AG08396 (cell line): ENCODE results near the gene CADPS2.

Experiments used
- DNase-seq: peaks from one replicate; pipeline ENCODE4 v3.0.0; 2012; ENCODE audit warnings: low spot score, mixed read lengths

The CADPS2 gene

DNA sequence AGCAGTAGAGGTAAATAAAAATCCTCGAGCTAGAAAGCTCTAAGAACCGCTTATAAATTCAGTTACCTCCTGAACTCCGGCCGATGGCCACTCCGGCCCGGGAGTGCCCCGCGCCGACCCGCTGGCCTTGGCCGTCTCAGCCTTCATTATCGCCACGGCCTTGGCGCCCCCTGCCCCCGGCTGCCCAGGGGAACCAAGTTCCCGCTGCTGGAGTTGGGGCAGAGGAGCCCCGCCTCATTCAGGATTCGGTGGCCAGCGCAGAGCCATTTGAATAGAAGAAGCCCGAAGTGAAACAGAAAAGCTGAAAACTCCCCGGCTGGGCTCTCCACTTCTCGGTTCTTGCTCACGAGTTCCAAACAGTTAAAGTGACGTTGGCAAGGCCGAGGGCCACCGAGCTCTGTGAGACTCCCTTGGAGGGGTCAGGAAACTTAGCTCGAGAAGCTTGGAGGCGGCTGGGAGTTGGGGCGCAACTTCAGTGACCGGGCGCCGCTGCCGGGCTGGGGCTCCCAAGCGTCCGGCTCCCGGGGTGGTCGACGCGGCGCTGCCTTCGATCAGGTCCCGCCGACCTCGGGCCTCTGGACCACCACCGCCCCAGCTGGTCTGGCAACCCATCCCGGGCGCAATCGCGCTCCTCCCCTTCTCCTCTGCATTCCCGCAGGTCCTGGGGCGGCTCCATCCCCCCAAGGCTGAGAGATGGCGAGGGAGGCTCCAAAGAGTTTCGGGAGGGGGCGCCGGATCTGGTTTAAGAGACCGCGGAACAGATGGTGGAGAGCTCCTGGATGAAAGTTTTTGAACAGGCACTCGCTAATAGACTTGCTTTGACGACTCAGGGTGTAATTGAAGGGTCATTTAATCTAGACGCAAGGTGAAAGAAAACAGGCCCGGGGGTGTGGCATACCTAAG lies 575.9 kb downstream of the CADPS2 start:
- DNase-seq, result no peak

- DNase-seq, result no peak
Observed at GRCh38 chr7:122309421-122309820, 576.8 kb downstream of the CADPS2 start.

GRCh38 chr7:122307228-122307621 lies 579.0 kb downstream of the CADPS2 start:
- DNase-seq, result no peak

DNA sequence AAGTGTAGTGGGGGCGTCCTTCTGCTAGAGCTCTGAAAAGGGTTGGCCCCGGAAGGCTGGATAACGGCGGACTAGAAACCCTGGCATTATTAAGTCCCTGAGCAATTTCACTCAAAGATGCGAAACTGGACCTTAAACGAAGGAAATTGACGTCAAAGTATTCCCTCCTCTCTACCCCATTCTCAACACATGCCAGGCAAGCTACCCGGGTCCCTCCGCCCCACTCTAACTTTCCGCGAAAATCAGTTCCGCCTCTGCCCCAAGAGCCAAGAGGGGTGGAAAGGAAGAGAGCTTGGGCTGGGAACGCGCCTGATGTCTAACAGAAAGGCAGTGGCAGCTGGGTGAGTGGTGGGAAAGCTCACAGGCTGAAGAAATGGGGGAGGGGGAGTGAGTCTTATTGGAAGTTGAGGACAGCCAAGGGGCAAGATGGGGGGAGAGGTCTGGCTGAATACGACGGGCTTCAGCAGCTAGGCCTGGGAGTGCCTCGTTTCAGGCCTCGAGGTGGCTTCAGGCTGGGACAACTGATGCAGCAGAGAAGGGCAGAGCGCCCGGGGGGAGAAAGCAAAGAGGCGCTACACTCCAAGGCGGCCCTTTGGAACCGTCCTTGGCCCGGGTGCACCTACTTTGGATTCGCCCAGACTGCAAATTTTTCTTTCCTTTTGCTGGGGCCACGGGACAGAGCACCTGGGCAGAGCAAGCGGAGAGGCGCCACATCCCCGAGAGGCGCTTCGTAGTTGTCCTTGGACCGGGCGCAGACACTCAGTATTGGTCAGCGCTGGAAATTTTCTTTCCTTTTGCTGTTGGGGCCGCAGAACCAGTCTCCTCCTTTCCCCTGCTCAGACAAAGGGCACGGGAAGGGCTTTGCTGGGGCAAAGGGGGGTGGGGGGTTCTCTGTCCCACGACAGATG lies 579.7 kb downstream of the CADPS2 start:
- no peak for DNase-seq

GRCh38 chr7:122305475-122306319 lies 580.6 kb downstream of the CADPS2 start:
- no peak for DNase-seq

- no peak for DNase-seq
Observed at GRCh38 chr7:122304996-122305421, 581.3 kb downstream of the CADPS2 start.

DNA sequence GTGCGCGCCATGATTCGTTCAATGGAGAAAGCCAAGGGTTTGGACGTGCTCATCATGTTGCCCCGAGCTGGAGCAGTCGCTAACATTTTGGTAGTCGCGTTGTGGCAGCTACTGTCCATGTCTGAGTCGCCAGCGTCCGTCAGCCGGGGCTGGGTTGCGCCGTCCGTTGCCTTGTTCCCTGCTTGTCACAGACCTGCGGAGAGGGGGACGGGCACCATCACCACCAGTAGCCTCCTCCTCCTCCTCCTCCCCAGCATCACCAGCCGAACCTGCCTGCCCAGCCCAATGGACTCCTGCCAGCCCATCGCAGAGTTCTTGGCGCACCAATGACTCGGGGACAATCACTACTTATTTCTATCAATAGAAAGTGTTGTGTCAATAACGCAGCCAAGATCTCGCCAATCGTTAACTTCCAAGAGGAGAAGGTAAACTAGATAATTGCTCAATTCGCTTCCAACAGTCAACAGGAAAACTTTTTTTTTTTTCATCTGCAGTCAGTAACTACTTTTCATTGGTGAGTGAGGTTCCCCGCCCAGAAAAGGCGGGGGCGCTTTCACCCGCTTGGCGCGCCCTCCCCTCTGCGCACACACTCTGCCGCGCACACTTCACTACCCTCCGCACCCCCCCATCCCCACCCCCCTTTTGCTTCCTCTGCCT lies 581.8 kb downstream of the CADPS2 start, which contains the start of gene FEZF1:
Gene FEZF1, minus strand, starts transcription at position 432 of the 657 bp plus-strand sequence. Its CDS starts 313 bp downstream, at position 119.
- DNase-seq, result no peak

DNA sequence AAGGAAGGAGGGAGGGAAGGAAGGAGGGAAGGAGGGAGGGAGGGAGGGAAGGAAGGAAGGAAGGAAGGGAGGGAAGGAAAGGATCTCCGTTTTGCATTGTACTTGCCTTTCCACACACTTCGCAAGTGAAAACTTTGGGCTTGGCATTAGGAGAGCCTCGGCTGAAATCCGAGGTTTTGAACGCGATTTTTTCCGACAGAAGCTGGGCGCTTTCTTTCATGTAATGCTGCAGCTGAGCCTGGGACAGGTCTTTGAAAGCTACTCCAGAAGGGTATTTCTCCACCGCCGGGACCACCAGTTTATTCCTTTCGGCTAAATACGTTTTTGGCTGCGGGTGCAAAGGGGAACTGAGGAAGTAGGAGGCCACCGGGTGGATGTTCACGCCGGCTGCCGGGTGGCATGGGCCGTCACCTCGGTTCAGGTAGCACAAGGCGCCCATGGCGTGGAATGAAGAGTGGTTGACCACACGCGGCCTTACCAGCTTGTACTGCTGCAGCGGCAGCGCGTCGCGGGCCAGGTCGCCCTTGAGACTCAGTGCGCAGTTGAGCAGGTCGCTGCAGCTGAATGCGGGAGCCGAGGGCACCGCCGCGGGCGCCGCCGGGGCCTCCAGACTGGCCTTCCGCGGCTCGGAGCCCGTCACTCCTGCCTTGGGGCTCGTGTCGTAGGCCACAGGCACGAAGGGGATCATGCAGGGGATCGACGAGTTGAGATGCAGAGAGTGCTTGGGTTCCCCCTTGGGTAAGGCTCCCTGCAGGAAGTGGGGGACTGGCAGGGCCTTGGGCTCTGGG lies 582.5 kb downstream of the CADPS2 start:
- DNase-seq, result no peak

DNA sequence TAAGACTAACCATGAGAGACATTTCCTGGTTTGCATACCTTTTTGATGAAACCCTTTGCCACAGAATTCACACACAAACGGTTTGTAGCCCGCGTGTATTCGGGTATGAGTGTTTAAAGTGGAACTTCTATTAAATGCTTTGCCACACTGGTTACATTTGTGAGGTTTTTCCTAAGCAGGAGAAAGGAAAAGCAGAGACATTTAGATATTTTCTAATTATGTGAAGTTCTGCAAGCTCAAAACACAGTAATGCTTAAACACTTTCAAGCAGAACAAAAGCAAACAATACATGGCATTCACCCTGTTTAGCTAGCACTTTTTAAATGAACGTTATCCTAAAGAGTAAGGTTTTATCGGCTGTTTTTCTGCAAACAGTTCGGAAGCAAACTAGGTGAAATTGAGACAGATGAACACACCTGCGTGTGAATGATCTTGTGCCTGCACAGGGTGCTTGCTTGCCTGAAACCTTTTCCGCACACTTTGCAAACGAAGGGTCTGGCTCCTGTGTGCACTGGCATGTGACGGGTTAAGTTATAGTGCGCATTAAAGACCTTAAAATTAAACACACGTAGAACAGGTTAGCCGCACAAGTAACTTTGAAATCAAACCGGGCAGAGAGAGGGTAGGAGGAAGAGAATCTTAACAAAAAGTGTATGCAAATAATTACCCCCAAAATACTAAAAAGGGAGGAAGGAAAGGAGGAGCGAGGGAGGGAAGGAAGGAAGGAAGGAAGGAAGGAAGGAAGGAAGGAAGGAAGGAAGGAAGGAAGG lies 583.3 kb downstream of the CADPS2 start:
- no peak for DNase-seq

- no peak for DNase-seq
Observed at GRCh38 chr7:122301858-122302760, 584.2 kb downstream of the CADPS2 start.

DNA sequence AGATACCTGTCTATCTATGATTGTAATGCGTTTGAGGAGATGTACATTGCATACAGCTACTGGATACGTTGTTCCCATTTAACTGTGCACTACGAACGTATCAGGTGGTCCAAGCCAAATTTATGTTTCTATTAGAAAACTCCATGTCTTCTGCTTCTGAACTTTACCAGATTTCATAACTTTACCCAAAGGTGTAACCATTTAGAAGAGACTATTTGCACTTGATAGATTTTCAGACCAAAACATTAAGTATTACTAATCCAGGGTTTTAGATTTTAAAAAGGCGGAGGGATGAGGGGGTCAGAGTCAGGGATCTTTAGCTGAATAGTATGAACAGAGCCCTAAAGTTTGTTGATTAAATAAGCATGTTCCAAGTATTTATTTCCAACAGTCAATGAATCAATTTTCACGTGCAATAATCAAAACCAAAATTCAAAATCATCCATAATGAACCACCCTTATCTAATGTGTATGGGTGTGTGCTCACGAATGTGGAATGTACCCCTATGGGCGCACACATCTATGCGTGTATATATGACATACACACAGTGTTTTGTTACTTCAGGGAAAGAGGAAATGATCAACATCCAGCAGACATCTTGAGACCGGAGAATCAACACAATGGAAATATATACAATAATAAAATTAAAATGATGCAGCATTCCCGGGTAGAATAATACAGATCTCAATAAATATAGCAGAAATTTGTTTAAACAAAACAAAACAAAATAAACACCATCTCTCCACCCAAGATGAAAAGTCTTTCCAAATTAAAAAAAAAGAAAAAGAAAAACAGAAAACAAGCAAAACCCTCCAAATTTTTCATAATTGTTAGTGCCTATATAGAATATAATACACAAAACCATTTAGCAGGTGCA lies 585.1 kb downstream of the CADPS2 start:
- no peak for DNase-seq

- DNase-seq, result no peak
Observed at GRCh38 chr7:122300211-122300932, 585.9 kb downstream of the CADPS2 start.

GRCh38 chr7:122299624-122300210 lies 586.5 kb downstream of the CADPS2 start:
- DNase-seq, result no peak

- no peak for DNase-seq
Observed at GRCh38 chr7:122298618-122299017, 587.6 kb downstream of the CADPS2 start.

GRCh38 chr7:122298131-122298530 lies 588.1 kb downstream of the CADPS2 start:
- DNase-seq, result no peak

DNA sequence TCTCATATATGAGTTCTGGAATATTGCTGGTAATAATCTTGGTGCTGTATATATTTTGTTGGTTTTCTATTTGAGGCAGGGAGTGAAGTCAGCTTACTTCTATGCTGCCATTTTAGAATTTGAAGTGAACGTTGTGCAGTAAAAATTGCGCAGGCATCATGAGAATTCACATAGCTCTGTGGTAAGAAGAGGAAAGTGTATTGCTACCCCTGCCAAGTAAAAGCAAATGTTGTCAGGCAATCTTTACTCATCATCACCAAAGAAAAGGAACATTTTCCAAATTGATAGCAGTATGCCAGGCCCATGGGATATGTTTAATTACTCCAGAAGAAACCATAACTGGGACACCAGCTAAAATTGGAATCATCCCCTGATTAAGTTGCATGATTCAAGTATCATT lies 595.1 kb downstream of the CADPS2 start:
- no peak for DNase-seq
